Fibroblast of villous mesenchyme (primary cell): ENCODE data around the gene ITGB2. TPM values are rescaled to one million over a fixed set of nuclear protein-coding genes. Genes with fewer than 3 reads are reported as not detected.
"Not testable (repeated sequence)": the region's sequence is repeated elsewhere in the genome, so short reads cannot be mapped to it uniquely, and the experiment has no call there.

Experiments used
- DNase-seq: peaks from one replicate; pipeline ENCODE4 v3.0.0-alpha.2; 2010; ENCODE audit warnings: low read depth
- H3K4me3 ChIP-seq: 2 replicates; pipeline ENCODE4 v1.5.1; 2011; ENCODE audit warnings: low read depth, mild to moderate bottlenecking, low read length
- total RNA-seq: library from RNA; depleted of rRNA; stranded (reverse); fragments of >200 nt; gene quantifications from 2 replicates; pipeline ENCODE4 v1.2.3, GENCODE V29; 2012
- TF ChIP-seq, protein P1 (sequence below): IDR thresholded peaks from 2 replicates; pipeline ENCODE4 v1.5.1; 2012; ENCODE audit warnings: low read depth, mild to moderate bottlenecking, low read length; ENCODE audit not compliant: insufficient read depth

Gene ITGB2
- total RNA-seq, 1 donor, result 0.43 TPM

- no peak for DNase-seq
- no peak overlapping the region for H3K4me3 ChIP-seq
- TF ChIP-seq, protein P1, sequence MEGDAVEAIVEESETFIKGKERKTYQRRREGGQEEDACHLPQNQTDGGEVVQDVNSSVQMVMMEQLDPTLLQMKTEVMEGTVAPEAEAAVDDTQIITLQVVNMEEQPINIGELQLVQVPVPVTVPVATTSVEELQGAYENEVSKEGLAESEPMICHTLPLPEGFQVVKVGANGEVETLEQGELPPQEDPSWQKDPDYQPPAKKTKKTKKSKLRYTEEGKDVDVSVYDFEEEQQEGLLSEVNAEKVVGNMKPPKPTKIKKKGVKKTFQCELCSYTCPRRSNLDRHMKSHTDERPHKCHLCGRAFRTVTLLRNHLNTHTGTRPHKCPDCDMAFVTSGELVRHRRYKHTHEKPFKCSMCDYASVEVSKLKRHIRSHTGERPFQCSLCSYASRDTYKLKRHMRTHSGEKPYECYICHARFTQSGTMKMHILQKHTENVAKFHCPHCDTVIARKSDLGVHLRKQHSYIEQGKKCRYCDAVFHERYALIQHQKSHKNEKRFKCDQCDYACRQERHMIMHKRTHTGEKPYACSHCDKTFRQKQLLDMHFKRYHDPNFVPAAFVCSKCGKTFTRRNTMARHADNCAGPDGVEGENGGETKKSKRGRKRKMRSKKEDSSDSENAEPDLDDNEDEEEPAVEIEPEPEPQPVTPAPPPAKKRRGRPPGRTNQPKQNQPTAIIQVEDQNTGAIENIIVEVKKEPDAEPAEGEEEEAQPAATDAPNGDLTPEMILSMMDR, result no peak
Measured at GRCh38 chr21:44886113-44887075, 34.3 kb downstream of the ITGB2 start.

DNA sequence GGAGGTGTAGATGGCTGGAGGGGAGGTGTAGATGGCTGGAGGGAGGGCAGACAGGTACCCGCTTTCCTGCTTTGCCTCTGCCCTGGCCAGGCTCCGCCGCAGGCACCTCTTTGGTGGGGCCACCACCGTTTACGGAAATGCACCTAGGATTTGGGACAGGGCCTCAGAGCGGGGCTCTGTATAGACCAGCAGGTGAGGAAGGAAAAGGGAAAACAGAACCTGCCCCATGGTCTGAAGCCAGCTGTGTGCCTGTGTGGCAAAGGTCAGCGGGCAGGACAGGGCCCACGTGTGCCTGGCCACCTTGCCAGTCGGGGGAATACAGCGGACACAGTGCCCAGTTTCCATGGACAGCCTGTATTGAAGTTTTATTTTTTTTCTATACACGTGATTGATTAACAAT, 35.1 kb downstream of the ITGB2 start:
- TF ChIP-seq, protein P1, result no peak

DNA sequence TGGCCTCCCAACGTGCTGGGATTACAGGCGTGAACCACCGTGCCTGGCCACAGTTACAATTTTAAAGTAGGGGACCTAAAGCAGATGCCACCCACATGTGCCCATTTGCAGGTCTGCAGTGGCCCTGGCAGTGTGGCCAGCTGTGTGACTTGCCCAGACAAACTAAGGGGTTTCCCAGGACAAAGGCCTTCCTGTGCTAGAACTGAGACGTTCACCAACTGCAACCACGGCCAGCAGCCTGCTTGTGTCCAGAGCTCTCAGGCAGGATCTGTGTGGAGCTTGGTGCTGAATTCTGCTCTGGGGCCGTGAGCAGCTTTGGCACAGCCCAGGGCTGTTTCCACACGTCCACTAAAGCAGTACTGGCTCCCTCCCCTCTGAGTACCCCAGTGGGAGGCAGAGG, 36.6 kb downstream of the ITGB2 start:
- no peak for DNase-seq

More for the DNA sequence above, 35.1 kb downstream of the ITGB2 start:
- no peak overlapping the region for H3K4me3 ChIP-seq
- DNase-seq, result no peak

GRCh38 chr21:44883250-44883649, 37.4 kb downstream of the ITGB2 start:
- H3K4me3 ChIP-seq, result no peak overlapping the region
- TF ChIP-seq, protein P1, result no peak
- no peak for DNase-seq

More for the DNA sequence above, 36.6 kb downstream of the ITGB2 start:
- H3K4me3 ChIP-seq, result no peak overlapping the region
- TF ChIP-seq, protein P1, result no peak

DNA sequence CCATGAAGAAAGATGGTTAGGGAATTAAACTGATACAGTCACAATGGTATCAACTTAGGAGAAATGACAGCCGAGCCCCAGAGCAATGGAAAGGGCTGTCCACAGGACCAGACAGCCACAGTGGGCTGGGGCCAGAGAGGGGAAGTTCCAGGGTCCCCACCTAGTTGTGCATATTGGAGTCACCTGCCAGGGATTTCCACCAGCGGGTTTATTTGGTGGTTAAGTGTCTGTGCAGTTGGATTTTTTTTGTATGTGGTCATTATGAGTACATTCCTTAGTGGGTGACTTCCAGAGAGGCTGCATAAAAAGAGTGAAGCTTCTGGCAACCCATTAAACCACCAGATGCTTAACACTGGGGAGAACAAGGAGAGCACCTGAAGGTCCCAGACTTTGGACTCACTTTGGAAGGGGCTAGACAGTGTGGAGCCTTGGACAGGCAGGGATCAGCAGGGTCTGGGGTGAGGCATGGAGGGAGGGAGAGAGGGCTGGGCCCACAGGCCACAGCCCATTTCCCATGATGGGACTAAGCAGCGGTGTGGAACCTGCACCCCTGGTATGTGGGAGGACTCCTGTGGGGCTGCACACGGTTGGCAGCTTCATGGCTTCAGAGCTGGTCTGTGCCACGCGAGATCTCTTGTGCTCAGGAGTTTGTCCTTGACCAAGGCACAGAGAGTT, 39.4 kb downstream of the ITGB2 start:
- DNase-seq, result peak; percentile 59
- H3K4me3 ChIP-seq, result no peak overlapping the region
- TF ChIP-seq, protein P1, result no peak

DNA sequence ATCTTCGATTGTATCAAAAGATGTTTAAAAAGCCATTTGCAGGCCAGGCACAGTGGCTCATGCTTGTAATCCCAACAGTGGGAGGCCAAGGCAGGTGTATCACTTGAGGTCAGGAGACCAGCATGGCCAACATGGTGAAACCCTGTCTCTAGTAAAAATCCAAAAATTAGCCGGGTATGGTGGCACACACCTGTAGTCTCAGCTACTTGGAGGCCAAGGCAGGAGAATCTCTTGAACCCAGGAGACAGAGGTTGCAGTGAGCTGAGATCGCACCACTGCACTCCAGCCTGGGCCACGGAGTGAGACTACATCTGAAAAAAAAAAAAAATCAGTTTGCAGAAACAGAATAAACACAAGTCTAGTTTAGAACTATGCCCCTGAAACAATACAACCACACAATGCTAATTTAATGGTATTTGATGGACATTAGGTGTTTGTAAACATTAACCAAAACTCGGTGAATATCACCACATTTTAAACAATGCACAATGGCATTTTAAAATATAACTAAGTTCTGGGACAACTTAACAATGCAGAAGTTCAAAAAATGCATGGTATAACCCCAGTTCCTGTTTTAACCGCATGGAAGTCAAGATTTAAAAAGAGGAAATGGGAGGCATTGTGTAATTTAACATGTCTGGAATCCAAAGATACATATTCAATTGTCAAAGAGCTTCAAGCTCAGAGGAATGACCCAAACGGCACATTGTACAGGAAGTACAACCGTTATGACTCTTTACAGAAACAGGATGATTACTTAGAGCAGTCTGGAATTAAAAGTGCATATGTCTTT, 40.1 kb downstream of the ITGB2 start:
- DNase-seq, result no peak
- H3K4me3 ChIP-seq, result no peak overlapping the region
- TF ChIP-seq, protein P1, result no peak

- not testable (repeated sequence) for DNase-seq, H3K4me3 ChIP-seq
Measured at GRCh38 chr21:44879238-44879637, 41.5 kb downstream of the ITGB2 start.
